Smooth muscle cell (in vitro differentiated cells): ENCODE data around the gene GSG1L. TPM values are rescaled to one million over a fixed set of nuclear protein-coding genes. Genes with fewer than 3 reads are reported as not detected.

Experiments used
- DNase-seq: peaks from one replicate; lab custom pipeline; 2025; ENCODE audit not compliant: unreplicated experiment; lab: John Stamatoyannopoulos, UW
- H2AFZ ChIP-seq: fragments of 200-600 bp; sonication (generic); 2 replicates; pipeline ENCODE4 v1.6.0; 2016; ENCODE audit warnings: antibody characterized with exemption, low read depth, mild to moderate bottlenecking
- H3F3A ChIP-seq: fragments of 200-600 bp; sonication (generic); 2 replicates; pipeline ENCODE4 v1.6.0; 2017; ENCODE audit warnings: antibody characterized with exemption, low read depth
- H3K27ac ChIP-seq: fragments of 200-600 bp; sonication (generic); 2 replicates; pipeline ENCODE4 v1.5.1; 2016; ENCODE audit warnings: low read depth, mild to moderate bottlenecking
- H3K27me3 ChIP-seq: fragments of 200-600 bp; sonication (generic); 2 replicates; pipeline ENCODE4 v1.6.1; 2016; ENCODE audit warnings: low read depth, mild to moderate bottlenecking
- H3K36me3 ChIP-seq: fragments of 200-600 bp; sonication (generic); 2 replicates; pipeline ENCODE4 v1.5.1; 2016; ENCODE audit warnings: low read depth
- H3K4me1 ChIP-seq: fragments of 200-600 bp; sonication (generic); 2 replicates; pipeline ENCODE4 v1.5.1; 2016; ENCODE audit warnings: low read depth
- H3K4me2 ChIP-seq: fragments of 200-600 bp; sonication (generic); 2 replicates; pipeline ENCODE4 v1.6.0; 2016; ENCODE audit warnings: mild to moderate bottlenecking
- H3K4me3 ChIP-seq: fragments of 200-600 bp; sonication (generic); 2 replicates; pipeline ENCODE4 v1.5.1; 2016; ENCODE audit warnings: mild to moderate bottlenecking
- H3K79me2 ChIP-seq: fragments of 200-600 bp; sonication (generic); 2 replicates; pipeline ENCODE4 v1.6.0; 2016; ENCODE audit warnings: low read depth, mild to moderate bottlenecking
- H3K9ac ChIP-seq: fragments of 200-600 bp; sonication (generic); 2 replicates; pipeline ENCODE4 v1.6.0; 2016; ENCODE audit warnings: low read depth
- H3K9me3 ChIP-seq: fragments of 200-600 bp; sonication (generic); replicated peaks from 2 replicates; pipeline ENCODE4 v1.5.1; 2016; ENCODE audit warnings: low read depth
- H4K20me1 ChIP-seq: fragments of 200-600 bp; sonication (generic); 2 replicates; pipeline ENCODE4 v1.6.0; 2016; ENCODE audit warnings: low read depth
- CTCF ChIP-seq: fragments of 200-600 bp; sonication (generic); IDR thresholded peaks from 2 replicates; pipeline ENCODE4 v1.5.1; 2017; ENCODE audit warnings: borderline replicate concordance, mild to moderate bottlenecking, antibody characterized with exemption; ENCODE audit not compliant: insufficient read depth, poor library complexity, severe bottlenecking
- WGBS: methylation state at CpG from one replicate; pipeline ENCODE4 v1.1.7; 2016; ENCODE audit warnings: low lambda C conversion rate; 5-methylcytosine and 5-hydroxymethylcytosine counted together
- polyA plus RNA-seq: library from polyadenylated mRNA; unstranded; fragments of >200 nt; fragmentation: Nextera tagmentation; extraction: Ambion mirVana; gene quantifications from 2 replicates; pipeline ENCODE4 v1.2.1, GENCODE V29; 2016
- total RNA-seq: library from RNA; depleted of rRNA; stranded (reverse); fragments of >200 nt; gene quantifications from 2 replicates; pipeline ENCODE4 v1.2.3, GENCODE V29; 2014

The GSG1L gene
- total and polyA plus RNA-seq, 2 experiments from 2014 or later, result 0.31 TPM; not detected in 1

GRCh38 chr16:27790546-27791403 lies 272.7 kb downstream of the GSG1L start:
- Histone ChIP-seq H3K4me3 (no peak overlapping the region), H3K27ac (no peak overlapping the region), H3F3A (no peaks in the 10 kb centered on the region), H4K20me1 (no peaks in the 10 kb centered on the region), H3K4me1 (no peaks in the 10 kb centered on the region), H3K9me3 (no peaks in the 10 kb centered on the region), H3K79me2 (no peaks in the 10 kb centered on the region), H2AFZ (no peak overlapping the region), H3K36me3 (no peaks in the 10 kb centered on the region), H3K9ac (no peak overlapping the region), H3K27me3 (no peaks in the 10 kb centered on the region), H3K4me2 (no peak overlapping the region)
- TF ChIP-seq CTCF, result no peak
- no peak for DNase-seq
- 89% methylated on average over 11 of the region's 12 CpGs for WGBS

GRCh38 chr16:27789595-27790241 lies 273.8 kb downstream of the GSG1L start:
- WGBS, result 65% methylated on average over 2 of the region's 2 CpGs
- Histone ChIP-seq H4K20me1 (no peaks in the 10 kb centered on the region), H3K4me2 (no peak overlapping the region), H3K27me3 (no peaks in the 10 kb centered on the region), H2AFZ (no peak overlapping the region), H3K9ac (no peak overlapping the region), H3K9me3 (no peaks in the 10 kb centered on the region), H3K4me1 (no peaks in the 10 kb centered on the region), H3F3A (no peaks in the 10 kb centered on the region), H3K36me3 (no peaks in the 10 kb centered on the region), H3K27ac (no peak overlapping the region), H3K79me2 (no peaks in the 10 kb centered on the region), H3K4me3 (no peak overlapping the region)
- no peak for TF ChIP-seq CTCF
- DNase-seq, result no peak

GRCh38 chr16:27789150-27789549 lies 274.4 kb downstream of the GSG1L start:
- Histone ChIP-seq H3K27ac (no peak overlapping the region), H3K27me3 (no peaks in the 10 kb centered on the region), H3F3A (no peaks in the 10 kb centered on the region), H3K4me3 (no peak overlapping the region), H3K9ac (no peak overlapping the region), H3K4me1 (no peaks in the 10 kb centered on the region), H2AFZ (no peak overlapping the region), H4K20me1 (no peaks in the 10 kb centered on the region), H3K9me3 (no peaks in the 10 kb centered on the region), H3K36me3 (no peaks in the 10 kb centered on the region), H3K79me2 (no peaks in the 10 kb centered on the region), H3K4me2 (no peak overlapping the region)
- TF ChIP-seq CTCF, result no peak
- no peak for DNase-seq
- 88% methylated on average over 1 of the region's 1 CpG for WGBS
